Epidermal melanocyte (primary cell): ENCODE results near the gene YPEL2.
"Not testable (repeated sequence)": the region's sequence is repeated elsewhere in the genome, so short reads cannot be mapped to it uniquely, and the experiment has no call there.

ENCODE experiments used
- DNase-seq: peaks from one replicate; pipeline ENCODE4 v3.0.0; 2011; ENCODE audit warnings: low spot score; ENCODE audit not compliant: insufficient read length

YPEL2 gene

GRCh38 chr17:59331129-59331928 lies at the start of gene YPEL2:
Gene YPEL2, plus strand, starts transcription at chr17:59331655. Its CDS starts 21,755 bp downstream, at chr17:59353410.
- peak; percentile 96 for DNase-seq

GRCh38 chr17:59284317-59284716 lies 47.1 kb upstream of the YPEL2 start:
- DNase-seq = no peak

GRCh38 chr17:59287452-59287851 lies 44.0 kb upstream of the YPEL2 start:
- DNase-seq = no peak

GRCh38 chr17:59287891-59288290 lies 43.6 kb upstream of the YPEL2 start:
- DNase-seq = no peak

GRCh38 chr17:59289981-59290301 lies 41.5 kb upstream of the YPEL2 start:
- DNase-seq = no peak

- not testable (repeated sequence) for DNase-seq
Measured at GRCh38 chr17:59290302-59290998, 41.0 kb upstream of the YPEL2 start.

- no peak for DNase-seq
Measured at GRCh38 chr17:59292174-59292523, 39.3 kb upstream of the YPEL2 start.

GRCh38 chr17:59296190-59296589 lies 35.3 kb upstream of the YPEL2 start:
- DNase-seq = no peak

- DNase-seq = no peak
Measured at GRCh38 chr17:59298521-59298920, 32.9 kb upstream of the YPEL2 start.

- DNase-seq = no peak
Measured at GRCh38 chr17:59299400-59300092, 31.9 kb upstream of the YPEL2 start.

- no peak for DNase-seq
Measured at GRCh38 chr17:59300941-59301340, 30.5 kb upstream of the YPEL2 start.

- DNase-seq = no peak
Measured at GRCh38 chr17:59304811-59305210, 26.6 kb upstream of the YPEL2 start.

GRCh38 chr17:59310263-59310920 lies 21.1 kb upstream of the YPEL2 start:
- DNase-seq = no peak

GRCh38 chr17:59311051-59311468 lies 20.4 kb upstream of the YPEL2 start:
- DNase-seq = peak; percentile 53

- not testable (repeated sequence) for DNase-seq
Measured at GRCh38 chr17:59311521-59311920, 19.9 kb upstream of the YPEL2 start.

GRCh38 chr17:59315866-59316265 lies 15.6 kb upstream of the YPEL2 start:
- DNase-seq = no peak

GRCh38 chr17:59327121-59327980 lies 4.1 kb upstream of the YPEL2 start:
- DNase-seq = no peak

- no peak for DNase-seq
Measured at GRCh38 chr17:59327981-59328290, 3.5 kb upstream of the YPEL2 start.

GRCh38 chr17:59328601-59329000 lies 2.9 kb upstream of the YPEL2 start:
- no peak for DNase-seq

- DNase-seq = peak; percentile 79
Measured at GRCh38 chr17:59329176-59330052, 2.0 kb upstream of the YPEL2 start.
